Muscle of leg (tissue), 11 donors: ENCODE measurements around the gene AGRN. TPM values are rescaled to one million over a fixed set of nuclear protein-coding genes. Genes with fewer than 3 reads are reported as not detected.
"Not testable (repeated sequence)": the region's sequence is repeated elsewhere in the genome, so short reads cannot be mapped to it uniquely, and the experiment has no call there.

ENCODE experiments used
- DNase-seq: peaks from one replicate; pipeline ENCODE4 v3.0.0; 2013
- H3K27ac ChIP-seq: one replicate; pipeline ENCODE4 v1.5.1; 2013; ENCODE audit warnings: mild to moderate bottlenecking, low read length, control low read depth
- H3K27me3 ChIP-seq: one replicate; pipeline ENCODE4 v1.6.1; 2013; ENCODE audit warnings: low read length; ENCODE audit not compliant: control insufficient read depth, insufficient read depth
- H3K36me3 ChIP-seq: one replicate; pipeline ENCODE4 v1.6.1; 2013; ENCODE audit warnings: low read length; ENCODE audit not compliant: control insufficient read depth, insufficient read depth
- H3K4me1 ChIP-seq: one replicate; pipeline ENCODE4 v1.6.1; 2013; ENCODE audit warnings: low read length; ENCODE audit not compliant: control insufficient read depth, insufficient read depth
- H3K4me3 ChIP-seq: one replicate; pipeline ENCODE4 v1.5.1; 2013; ENCODE audit warnings: low read length, control low read depth
- H3K9me3 ChIP-seq: replicated peaks from 2 replicates; pipeline ENCODE4 v1.6.1; 2013; ENCODE audit warnings: low read depth, low read length; ENCODE audit not compliant: control insufficient read depth
- WGBS: methylation state at CpG from one replicate; pipeline ENCODE4 v1.1.5; 2013; ENCODE audit warnings: missing lambda C conversion rate; ENCODE audit not compliant: insufficient coverage; 5-methylcytosine and 5-hydroxymethylcytosine counted together
- polyA plus RNA-seq, 8 donors: library from polyadenylated mRNA; unstranded; fragments of 120-200 nt; gene quantifications; one replicate each; pipeline versions ENCODE4 v1.2.1 to v1.2.3, GENCODE V29; 2013; ENCODE audit warnings: inconsistent platforms in 1 of 8, low replicate concordance in 1 of 8; ENCODE audit not compliant: insufficient read length in 8 of 8, insufficient read depth in 1 of 8
- total RNA-seq: library from RNA; stranded (reverse); fragments of 120-200 nt; gene quantifications from one replicate; pipeline ENCODE4 v1.2.4, GENCODE V29; 2013

The AGRN gene
- total and polyA plus RNA-seq, 9 donors: 16.0 to 92.0 (median 58.0) TPM

DNA sequence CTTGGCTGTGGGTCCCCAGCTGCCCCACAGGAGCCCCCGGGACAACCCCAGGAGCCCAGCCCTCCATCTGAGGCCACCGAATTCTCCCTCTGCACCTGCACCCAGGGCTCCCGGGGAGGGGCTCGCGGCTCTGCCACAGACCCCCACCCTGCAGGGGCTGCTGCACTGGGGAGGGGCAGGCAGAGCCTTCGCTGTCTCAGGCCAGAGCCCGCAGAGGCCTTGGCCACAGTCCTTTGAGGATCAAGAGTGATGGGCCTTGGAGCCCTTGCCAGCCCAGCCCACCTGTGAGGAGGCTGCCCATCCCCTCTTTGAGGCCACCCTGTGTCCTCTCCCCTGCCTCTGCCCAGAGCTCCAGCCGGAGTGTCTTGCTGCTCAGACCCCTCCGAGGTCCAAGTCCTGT, 44.6 kb upstream of the AGRN start:
- peaks cover 7% of the 10 kb centered on the region for H3K4me1 ChIP-seq
- no peaks in the 10 kb centered on the region for H3K9me3 ChIP-seq
- no peak overlapping the region for H3K4me3 ChIP-seq
- DNase-seq: no peak
- peaks cover 59% of the 10 kb centered on the region for H3K27me3 ChIP-seq
- H3K36me3 ChIP-seq: no peaks in the 10 kb centered on the region
- 67% methylated on average over 9 of the region's 9 CpGs for WGBS
- no peak overlapping the region for H3K27ac ChIP-seq

DNA sequence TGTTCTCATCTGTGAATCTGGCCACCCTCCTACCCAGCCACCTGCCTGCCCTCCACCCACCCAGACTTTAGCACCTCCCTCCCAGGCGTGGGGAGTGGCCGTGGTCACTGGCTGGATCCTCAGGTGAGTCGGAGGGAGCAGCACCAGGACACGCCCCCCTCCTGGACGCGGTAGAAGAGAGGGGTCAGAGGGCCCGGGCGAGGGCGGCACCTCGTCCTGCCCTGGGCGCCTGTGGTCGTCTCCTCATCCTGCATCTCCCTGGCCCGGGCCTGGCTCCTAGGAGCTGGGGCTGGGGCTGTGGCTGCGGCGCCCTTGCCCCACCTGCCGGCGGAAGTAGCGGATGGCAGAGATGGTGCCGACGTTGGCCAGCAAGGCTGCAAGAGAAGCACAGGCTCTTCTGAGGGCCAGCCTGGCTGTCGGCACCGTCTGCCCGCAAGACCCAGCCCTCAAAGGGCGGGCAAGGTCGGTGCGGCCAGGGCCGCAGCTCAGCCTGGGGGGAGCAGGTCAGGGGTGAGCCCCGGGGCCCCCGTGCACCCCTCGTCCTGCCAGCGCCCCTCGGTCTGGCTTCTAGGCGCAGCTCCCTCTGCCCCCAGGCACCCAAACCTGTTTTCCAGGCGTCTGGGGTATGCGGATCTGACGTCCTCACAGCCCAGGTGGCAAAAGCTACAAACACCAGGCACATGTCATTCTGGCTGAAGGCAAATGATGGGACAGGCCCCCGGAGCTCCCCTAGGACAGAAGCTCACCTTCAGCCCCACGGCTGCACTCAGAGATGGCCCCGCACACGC, 43.8 kb upstream of the AGRN start:
- no peaks in the 10 kb centered on the region for H3K36me3 ChIP-seq
- no peak for DNase-seq
- WGBS: under 1% methylated on average over 33 of the region's 40 CpGs
- H3K27ac ChIP-seq: no peak overlapping the region
- H3K4me3 ChIP-seq: no peak overlapping the region
- H3K27me3 ChIP-seq: peaks cover 54% of the 10 kb centered on the region
- peaks cover 10% of the 10 kb centered on the region for H3K4me1 ChIP-seq
- no peaks in the 10 kb centered on the region for H3K9me3 ChIP-seq

DNA sequence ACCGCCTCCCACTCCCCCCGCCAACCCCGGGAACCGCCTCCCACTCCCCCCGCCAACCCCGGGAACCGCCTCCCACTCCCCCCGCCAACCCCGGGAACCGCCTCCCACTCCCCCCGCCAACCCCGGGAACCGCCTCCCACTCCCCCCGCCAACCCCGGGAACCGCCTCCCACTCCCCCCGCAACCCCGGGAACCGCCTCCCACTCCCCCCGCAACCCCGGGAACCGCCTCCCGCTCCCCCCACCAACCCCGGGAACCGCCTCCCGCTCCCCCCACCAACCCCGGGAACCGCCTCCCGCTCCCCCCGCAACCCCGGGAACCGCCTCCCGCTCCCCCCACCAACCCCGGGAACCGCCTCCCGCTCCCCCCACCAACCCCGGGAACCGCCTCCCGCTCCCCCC, 43.1 kb upstream of the AGRN start:
- no CpG with 5 or more reads among the region's 39 CpGs for WGBS
- H3K4me3 ChIP-seq, H3K9me3 ChIP-seq, H3K36me3 ChIP-seq, DNase-seq, H3K27ac ChIP-seq: not testable (repeated sequence)
- Histone ChIP-seq H3K4me1 (peaks cover 12% of the 10 kb centered on the region), H3K27me3 (peaks cover 47% of the 10 kb centered on the region)

DNA sequence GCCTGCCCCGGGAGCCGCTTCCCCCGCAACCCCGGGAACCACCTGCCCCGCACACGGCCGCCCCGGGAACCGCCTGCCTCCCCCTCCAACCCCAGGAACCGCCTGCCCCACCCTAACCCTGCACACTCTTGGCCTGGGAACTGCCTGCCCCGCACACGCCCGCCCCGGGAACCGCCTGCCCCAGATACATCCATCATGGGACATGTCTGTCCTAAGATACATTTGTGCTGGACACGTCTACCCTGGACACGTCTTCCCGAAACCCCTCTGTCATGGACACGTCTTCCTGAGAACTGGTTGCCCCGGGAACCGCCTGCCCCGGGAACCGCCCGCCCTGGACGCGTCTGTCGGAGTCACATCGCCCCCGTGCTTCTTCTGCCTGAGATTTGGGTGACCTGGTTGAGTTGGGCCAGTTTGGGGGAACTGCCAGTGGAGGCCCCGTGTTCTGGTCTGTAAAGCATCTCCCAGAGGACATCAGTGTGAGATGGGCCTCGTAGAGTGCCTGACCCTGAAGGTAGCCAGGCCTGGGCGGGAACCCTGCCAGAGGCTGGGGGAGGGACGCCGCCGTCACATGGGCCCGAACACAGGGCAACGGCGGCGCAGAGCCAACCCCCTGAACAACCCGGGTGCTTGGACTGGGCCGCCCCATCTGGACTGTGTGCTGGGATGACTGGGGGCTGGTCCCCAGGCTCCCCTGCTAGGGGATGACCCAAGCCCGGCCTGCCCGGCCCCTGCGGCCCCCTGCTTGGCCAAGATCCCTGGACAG, 41.7 kb upstream of the AGRN start:
- Histone ChIP-seq H3K9me3 (no peaks in the 10 kb centered on the region), H3K4me1 (peaks cover 20% of the 10 kb centered on the region), H3K27ac (no peak overlapping the region), H3K27me3 (peaks cover 41% of the 10 kb centered on the region), H3K4me3 (no peak overlapping the region), H3K36me3 (no peaks in the 10 kb centered on the region)
- DNase-seq: no peak
- whole genome bisulfite sequencing: 86% methylated on average over 42 of the region's 44 CpGs

DNA sequence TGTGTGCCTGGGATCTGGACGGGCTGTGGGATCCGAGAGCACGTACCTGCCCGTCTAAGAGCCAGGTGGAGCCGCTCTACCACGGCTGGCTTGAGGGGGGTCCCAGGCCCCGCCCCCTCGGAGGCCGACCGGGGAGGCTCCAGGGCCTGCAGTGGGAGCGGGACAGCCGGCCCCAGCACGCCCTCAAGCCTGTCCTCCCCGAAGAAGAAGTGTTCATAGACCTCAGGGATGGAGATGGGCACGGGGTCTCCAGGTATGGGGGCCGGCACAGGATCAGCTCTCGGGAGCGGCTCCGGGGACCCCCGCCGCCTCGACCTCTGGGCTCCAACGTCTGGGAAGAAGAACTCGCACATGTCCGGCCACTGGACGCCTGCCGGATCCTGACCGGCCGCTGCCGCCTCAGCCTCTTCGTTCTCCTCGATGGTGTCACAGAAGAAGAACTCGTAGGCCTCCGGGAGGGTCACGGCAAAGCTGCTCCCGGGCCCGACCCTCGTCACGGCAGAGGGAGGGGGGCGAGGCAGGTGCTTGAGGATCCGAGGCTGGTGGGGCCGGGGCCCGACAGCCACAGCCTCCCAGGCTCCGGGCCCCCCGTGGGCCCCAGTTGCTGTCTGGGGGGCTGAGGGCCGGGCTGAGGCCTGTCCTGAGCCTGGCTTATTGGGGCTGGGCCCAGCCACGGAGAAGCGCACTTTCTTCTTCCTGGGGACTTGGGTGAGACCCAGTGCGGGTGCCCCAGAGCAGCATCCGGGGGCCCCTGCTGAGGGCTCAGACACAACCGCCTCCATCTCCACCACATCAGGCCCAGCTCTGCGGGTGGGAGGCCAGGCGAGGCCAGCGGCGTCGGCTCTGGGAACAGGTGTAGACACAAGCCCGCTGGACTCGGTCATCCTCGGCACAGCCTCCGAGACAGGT, 40.8 kb upstream of the AGRN start:
- no peak for DNase-seq
- Histone ChIP-seq H3K4me3 (no peak overlapping the region), H3K36me3 (no peaks in the 10 kb centered on the region), H3K4me1 (peaks cover 20% of the 10 kb centered on the region), H3K27ac (no peak overlapping the region), H3K27me3 (peaks cover 40% of the 10 kb centered on the region), H3K9me3 (no peaks in the 10 kb centered on the region)
- WGBS: 76% methylated on average over 47 of the region's 60 CpGs

DNA sequence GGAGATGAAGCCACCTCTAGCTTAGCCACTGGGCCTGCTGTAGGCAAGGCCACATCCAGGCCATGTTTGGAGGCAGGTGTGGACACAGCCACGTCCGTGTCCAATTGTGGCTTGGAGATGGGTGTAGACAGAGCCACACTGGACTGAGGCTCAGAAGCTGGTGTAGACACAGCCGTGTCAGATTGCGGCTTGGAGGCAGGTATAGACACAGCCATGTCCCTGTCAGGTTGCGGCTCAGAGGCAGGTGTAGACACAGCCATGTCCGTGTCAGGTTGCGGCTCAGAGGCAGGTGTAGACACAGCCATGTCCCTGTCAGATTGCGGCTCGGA, 40.2 kb upstream of the AGRN start:
- Histone ChIP-seq H3K4me3 (no peak overlapping the region), H3K27me3 (peaks cover 34% of the 10 kb centered on the region), H3K36me3 (no peaks in the 10 kb centered on the region), H3K4me1 (peaks cover 20% of the 10 kb centered on the region), H3K9me3 (no peaks in the 10 kb centered on the region), H3K27ac (no peak overlapping the region)
- DNase-seq: no peak
- 90% methylated on average over 9 of the region's 9 CpGs for WGBS

DNA sequence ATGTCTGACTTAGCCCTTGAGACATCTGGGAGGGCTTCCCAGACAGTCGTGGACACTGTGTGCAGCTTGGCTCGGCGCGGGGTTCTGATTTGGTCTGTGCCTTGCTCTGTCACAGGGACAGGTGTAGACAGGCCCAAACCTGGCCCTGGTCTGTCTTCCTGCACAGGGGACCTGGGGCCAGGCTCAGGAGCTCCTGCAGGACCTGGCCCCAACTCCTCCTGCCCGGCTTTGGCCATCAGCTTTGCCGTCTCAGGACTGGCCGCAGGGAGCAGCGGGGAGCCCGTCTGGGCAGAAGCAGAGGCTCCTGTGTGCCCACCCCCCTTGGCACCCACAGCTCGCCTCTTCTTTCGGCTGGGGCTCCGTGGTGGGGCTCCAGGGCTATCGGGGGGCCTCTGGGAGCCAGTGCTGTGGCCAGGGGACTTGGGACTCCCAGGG, 39.8 kb upstream of the AGRN start:
- H3K36me3 ChIP-seq: no peaks in the 10 kb centered on the region
- DNase-seq: no peak
- no peak overlapping the region for H3K27ac ChIP-seq
- H3K9me3 ChIP-seq: no peaks in the 10 kb centered on the region
- WGBS: 73% methylated on average over 13 of the region's 13 CpGs
- peaks cover 20% of the 10 kb centered on the region for H3K4me1 ChIP-seq
- H3K4me3 ChIP-seq: no peak overlapping the region
- H3K27me3 ChIP-seq: peaks cover 32% of the 10 kb centered on the region

DNA sequence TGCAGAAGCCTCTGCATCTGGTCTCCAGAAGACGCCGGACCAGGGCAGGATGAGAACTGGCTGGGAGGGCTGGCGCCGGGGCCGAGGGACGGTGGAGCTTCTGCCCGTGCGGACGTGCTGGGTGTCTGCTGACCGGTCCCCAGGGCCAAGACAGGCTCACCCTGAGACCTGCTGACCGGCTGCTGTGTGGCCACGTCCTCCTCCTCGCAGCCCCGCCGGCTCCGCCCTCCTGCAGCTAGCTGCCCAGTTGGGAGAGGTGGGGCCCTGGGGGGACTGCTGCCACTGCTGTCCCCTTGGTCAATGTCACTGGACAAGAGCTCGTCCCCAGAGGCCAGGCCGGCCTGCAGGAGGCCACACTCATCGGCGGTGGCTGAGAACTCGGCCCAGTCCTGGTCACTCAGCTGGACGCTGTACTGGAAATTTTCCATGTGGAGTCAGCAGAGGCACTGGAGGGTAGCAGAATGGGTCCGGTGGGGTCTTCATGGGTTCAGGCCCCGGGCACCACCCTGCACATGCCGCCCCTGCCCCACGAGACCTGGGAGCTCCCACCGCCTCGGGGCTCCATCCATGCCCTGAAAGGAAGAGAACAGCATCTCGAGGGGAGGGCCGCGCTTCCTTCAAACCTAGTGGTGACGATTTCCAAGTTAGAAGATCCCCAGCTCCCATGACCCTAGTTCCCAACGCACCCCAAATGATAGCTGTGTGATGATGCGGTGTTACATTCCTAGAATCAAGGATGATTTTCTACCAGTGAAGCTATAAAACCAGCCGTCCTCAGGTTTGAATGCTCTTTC, 39.1 kb upstream of the AGRN start:
- no peaks in the 10 kb centered on the region for H3K36me3 ChIP-seq
- 58% methylated on average over 25 of the region's 35 CpGs for WGBS
- H3K9me3 ChIP-seq: no peaks in the 10 kb centered on the region
- H3K4me1 ChIP-seq: peaks cover 20% of the 10 kb centered on the region
- DNase-seq: no peak
- peaks cover 29% of the 10 kb centered on the region for H3K27me3 ChIP-seq
- H3K4me3 ChIP-seq: no peak overlapping the region
- no peak overlapping the region for H3K27ac ChIP-seq

DNA sequence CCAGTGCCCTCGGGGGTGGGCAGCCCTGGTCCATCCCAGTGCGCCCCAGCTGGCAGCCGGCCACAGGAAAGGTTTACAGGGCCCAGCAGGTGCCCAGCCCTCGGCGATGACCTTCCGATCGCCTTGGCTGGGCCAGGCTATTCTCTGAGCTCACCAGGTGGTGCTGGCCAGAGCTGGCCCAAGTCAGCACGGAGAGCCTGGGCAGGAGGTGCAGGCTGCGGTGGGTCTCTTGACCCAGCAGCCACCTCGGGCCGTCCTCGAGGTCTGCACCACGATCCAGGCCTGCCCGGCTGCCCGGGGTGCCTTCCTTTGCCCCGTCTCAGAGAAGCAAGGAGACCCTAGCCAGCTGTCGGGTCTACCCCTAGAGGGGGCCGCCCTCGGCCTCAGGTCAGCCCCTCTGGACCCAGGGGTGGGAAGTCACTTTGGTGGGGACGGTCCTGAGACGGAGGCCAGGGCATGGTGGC, 38.4 kb upstream of the AGRN start:
- peaks cover 27% of the 10 kb centered on the region for H3K27me3 ChIP-seq
- no peaks in the 10 kb centered on the region for H3K36me3 ChIP-seq
- 84% methylated on average over 18 of the region's 21 CpGs for WGBS
- H3K27ac ChIP-seq: no peak overlapping the region
- no peaks in the 10 kb centered on the region for H3K9me3 ChIP-seq
- no peak overlapping the region for H3K4me3 ChIP-seq
- peaks cover 13% of the 10 kb centered on the region for H3K4me1 ChIP-seq
- DNase-seq: no peak
